ENCODE results near the gene FAM110D.

Gene FAM110D

DNA sequence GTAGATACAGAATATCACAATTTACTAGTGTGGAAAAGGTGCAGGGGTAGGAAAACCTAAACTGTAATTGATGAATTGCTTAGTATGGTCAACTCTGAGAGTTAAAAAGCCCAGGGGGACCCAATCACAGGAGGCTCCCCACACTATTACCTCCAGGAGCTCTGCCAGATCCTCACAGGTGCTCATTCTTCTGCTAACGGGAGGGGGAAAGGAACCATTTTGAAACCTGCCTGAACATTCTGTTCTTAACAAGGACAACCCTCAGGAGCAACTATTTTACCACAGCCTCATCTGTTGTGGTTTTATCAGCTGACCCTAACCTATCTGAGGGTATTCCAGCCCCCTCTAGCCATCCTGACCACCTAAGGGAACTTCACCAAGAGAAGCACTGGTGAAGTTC lies 28.2 kb upstream of the FAM110D start:
- FAIRE-seq = no peak

DNA sequence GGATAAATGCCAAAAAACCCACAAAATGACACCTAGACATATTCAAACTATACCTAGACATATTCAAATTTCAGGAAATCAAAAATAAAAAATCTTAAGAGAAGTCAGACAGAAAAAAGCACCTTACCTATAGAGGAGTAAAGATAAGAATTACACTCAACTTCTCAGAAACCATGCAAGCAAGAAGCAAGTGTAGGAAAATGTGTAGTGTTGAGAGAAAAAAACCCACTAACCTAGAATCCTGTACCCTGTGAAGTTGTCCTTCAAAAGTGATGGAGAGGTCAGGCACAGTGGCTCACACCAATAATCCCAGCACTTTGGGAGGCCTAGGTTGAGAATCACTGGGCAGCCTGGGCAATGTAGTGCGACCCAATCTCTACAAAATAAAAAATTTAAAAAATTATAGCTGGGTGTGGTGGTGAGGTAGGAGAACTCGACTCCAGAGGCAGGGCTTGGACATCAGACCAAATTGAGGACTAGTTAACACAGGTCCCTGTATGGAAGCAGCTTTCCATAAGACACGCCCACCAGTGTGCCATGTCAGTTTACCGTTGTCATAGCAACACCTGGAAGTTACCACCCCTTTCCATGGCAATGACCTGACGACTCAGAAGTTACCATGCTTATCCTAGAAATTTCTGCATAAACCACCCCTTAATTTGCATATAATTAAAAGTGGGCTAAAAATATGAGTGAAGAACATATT lies 26.6 kb upstream of the FAM110D start:
- FAIRE-seq = no peak

DNA sequence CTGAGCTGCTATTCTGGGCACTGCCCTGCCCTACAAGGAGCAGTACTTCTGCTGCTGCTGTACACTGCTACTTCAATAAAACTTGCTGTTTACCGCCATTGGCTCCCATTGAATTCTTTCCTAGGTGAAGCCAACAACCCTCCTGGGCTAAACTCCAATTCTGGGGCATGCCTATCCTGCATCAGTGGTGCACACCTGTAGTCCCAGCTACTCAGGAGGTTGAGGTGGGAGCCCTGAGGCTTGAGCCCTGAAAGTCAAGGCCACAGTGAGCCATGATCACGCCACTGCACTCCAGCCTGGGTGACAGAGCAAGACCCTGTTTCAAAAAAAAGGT lies 26.1 kb upstream of the FAM110D start:
- FAIRE-seq = no peak

DNA sequence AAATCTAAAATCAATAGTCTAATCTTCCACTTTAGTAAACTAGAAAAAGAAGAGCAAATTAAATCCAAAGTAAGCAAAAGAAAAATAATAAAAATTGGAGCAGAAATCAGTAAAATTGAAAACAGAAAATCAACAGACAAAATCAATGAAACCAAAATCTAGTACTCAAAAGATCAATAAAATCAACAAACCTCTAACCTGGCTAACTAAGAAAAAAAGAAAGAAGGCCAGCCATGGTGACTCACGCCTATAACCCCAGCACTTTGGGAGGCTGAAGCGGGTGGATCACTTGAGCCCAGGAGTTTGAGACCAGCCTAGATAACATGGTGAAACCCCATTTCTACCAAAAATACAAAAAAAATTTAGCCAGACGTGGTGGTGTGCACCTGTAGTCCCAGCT lies 24.4 kb upstream of the FAM110D start:
- FAIRE-seq = no peak

DNA sequence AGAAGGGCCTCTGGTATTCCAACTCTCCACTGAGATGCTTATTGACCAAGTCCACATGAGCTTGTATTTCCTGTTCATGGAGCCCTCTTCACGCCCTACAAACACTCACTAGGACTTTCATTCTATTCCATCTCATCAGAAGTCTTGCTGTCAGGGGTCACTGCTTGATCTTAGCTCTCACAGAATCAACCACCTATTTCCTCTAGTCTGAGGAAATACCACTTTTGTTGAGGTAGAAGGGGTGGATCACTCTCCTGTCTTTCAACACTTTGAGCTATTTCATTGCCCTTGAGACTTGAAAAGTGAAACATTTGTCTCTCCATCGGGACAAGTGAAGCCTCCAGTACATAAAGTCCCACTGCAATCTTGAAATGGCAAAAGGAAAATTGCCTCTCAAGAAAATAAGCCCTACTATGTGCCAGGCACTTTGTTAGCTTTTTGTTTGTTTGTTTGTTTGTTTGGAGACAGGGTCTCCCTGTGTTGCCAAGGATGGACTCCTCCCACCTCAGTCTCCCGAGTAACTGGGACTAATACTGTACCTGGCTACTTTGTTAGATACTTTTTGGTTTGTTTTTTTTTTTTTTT lies 19.8 kb upstream of the FAM110D start:
- no peak for FAIRE-seq

DNA sequence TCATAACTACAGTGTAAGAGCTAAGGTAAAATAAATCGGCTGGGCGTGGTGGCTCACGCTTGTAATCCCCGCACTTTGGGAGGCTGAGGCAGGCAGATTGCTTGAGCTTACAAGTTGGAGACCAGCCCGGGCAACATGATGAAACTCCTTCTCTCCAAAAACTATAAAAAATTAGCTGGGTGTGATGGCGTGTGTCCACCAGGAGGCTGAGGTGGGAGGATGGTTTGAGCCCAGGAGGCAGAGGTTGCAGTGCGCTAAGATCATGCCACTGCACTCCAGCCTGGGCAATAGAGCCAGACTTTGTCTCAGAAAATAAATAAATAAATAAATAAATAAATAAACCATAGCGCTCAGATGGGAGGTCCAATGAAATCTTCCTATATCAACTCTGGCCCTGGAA lies 16.7 kb upstream of the FAM110D start:
- FAIRE-seq = no peak

DNA sequence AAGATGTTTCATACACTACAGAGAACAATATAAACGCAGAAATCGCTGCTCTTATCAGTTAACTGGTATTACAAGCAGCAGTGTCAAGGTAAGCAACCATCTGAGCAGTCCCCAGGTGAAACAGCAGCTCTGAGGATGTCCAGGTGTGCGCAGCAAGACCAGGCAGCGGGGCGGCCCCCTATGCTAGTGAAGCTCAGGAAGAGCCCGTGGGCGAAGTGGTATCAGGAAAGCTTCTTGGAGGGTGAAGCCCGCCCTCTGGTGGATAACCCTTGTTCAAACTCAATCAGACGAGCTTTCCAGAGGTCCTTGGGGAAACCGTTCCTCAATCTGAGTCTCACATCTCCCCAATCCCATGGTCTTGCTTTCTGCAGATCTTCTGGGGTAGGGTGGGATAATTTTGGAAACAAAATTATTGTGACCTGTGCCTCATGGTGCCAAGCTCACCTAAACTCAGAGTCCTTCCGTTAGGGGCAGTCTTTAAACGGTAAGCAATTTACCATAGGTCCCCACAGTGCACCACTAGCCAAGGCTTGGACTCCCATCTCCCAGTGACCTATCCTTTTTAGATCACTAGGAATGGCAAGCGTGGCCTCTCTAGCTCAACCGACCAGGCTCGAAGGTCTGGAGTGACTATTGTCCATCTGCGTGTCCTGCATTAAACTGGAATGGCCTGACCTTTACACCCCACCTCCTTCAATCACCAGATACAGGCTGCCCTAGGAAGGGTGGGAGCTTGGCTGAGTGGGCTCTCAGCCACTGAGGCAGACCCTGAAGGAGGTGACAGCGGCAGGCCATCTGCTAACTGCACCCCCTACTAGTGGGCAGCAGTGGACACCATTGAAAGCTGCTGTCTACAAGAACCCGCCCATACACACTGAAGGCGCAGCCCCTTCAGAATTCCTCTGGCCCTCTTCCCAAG lies 13.6 kb upstream of the FAM110D start:
- no peak for FAIRE-seq

DNA sequence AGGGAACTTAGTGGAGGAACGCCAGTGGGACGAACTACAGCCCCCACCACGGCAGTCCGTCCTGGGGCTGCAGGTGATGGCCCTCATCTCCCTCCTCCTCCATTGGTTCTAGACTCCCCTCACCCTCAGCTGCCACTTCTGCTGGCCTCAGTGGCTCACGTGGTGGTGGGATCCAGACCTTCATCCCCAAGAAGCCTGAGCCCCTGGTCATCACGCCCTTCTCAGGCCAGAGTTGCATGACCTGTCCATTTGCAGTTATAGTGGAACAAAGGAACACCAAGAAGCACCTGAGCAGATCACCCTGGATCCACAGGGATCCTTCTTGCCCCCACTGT lies 13.0 kb upstream of the FAM110D start:
- no peak for FAIRE-seq

DNA sequence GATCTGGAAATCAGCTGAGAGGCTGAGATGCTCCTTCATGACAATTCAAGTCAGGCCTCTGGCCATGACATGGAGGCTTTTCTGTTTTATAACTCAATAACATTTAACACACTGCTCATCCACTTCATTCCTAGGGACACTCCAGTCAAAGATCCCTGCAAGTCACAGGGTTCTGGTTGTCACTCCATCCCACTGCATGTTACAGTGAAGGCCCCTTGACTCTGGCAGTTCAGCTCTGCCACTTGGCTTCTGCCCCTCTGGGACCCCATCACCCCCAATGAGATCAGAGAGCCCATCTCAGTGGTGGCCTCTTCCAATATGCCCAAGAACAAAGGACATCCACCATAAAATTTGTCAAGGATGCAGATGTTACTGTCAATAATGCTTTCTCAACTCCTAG lies 10.0 kb upstream of the FAM110D start:
- no peak for FAIRE-seq

DNA sequence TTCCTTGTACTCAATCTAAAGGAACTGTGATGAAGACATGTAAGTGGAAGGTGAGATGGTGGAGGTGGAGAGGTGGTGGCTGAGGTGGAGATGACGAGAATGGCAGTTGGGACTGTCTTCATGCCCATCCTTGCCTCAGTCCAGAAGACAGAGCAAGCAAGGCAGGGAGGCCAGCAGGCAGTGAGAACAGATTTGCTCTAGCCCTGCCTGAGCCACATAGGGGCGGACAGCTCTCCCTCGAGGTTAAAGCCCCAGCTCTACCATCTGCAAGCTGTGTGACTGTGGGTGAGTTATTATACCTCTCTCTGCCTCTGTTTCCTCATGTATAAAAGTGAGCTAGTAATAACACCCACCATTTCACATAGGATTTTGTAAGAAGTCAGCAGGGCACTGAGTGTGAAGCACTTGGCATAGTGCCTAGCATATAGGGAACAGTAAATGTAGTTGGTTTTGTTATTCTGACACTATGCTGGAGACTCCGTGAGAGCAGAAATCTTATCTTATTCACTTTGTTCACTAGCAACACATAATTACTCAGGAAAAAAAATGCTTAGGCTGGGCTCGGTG lies 4.8 kb upstream of the FAM110D start:
- FAIRE-seq = no peak

DNA sequence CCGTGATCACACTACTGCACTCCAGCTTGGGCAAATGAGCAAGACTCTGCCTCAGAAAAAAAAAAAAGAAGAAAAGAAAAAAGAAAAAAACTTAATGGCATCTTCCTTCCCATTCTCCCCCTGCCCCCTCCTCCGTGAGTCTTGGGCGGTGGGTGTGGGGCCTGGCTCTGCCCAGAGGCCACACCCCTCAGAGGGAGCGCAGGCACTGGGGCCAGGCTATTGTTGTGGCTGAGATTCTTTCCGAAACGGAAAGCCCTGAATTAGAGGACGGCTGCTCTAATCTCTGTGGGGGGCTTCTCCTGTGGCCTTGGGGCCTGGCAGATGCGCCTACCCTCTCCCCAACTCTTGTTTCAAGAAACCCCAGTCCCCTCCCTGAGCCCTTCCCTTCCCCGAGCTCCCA lies 4.1 kb upstream of the FAM110D start:
- FAIRE-seq = no peak

DNA sequence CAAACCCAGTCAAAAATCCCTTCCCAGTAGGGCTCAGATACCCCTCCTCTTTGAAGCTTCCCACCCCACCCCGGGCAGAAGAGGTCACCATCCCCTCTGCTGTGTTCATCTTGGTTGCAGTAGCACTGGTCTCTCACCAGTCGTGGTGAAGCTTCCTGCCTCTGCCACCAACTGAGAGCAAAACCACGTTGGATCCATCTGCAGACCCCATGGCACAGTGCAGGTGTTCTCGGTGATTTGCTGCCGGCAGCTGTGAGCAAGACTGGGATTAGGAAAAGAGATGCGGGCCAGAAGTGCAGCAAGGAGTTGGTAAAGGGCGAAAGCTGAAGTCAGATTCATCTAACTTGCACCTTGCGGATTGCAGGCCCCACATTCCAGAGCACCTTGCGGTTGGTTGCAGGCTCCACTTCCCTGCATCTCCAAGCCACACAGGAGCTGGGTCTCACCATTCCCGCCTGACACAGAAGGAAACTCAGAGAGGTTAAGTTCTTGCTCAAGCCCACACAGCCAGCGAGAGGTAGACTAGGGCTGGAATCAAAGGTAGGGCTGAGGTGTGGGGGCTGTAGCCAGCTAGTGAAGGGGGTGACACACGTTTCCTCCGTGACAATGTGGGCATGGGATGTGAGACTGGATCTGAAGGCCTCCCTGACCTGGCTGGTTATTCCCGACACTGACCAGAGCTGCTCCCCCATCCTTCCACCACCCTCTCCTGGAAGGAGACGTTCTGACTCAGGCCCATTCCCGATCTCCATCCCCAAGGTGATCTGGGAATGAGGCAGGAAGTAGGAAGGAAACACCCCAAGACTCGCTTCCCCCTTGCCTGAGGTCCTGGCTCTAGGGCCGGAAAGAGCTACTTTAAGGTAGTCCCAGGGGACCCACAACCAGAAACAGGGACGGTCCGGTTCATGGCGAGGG lies 3.3 kb upstream of the FAM110D start:
- FAIRE-seq = no peak

DNA sequence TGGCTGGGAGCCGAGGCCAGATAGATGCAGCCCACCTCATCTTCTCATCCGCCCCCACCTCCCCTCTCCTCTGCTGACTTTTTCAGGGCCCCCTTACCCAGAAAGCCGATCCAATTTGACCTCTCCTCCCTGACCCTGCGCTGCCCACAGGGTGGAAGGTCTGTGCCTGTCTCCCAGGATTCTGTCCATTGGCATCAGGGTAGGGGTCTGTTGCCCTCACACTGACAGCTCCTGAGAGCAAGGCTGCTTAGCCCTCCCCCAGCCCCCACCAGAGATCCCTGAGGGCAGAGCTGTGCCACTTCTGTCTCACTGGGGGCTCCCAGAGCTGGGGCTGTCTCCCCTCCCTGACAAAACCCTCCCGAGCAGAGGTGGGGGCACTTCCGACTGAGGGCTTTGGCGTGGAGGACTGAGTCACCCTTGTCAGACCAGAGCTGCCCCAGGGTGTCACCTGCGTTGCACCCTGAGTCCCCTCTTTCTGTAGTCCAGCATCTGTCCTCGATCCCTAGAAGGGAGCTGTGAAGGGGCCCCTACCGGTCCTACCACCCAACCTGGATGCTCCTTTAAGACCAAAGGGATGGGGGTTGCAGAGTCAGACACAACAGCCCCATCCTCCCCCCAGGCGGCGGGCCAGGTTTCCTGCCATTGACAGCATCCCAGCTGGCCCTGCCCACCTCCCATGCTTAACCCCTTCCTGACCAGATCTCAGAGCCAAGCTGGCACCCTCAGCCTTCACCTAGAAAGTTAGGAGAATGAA lies 2.4 kb upstream of the FAM110D start:
- FAIRE-seq = no peak

DNA sequence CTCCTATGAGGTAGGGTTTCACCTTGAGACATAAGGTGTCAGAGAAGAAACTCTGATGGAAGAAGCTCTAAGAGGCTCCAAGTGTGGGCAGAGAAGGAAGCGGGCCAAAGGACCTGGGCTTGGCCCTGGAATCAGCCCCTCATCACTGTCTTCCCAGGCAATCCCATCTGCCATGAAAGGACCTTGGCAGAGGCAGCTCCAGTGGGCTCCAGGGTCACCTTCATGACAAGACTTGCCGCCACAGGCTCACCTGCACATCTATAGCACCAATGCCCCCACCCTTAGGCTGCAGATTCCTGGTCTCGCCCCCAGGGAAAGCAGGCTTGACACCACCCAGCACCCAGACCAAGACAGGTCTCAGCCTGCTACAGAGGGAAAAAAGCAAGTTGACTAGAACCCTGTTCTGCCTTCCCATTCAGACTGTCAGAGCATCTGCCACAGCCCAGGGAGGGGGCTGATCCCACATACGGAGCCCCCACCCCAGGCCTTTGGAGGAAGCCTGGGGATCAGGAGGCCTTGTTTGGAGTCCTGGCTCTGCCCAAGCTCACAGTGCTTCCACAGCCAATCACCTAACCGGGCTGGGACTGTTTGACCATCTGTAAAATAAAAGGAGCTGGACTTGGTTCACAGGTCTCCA lies 490 bp upstream of the FAM110D start:
- no peak for FAIRE-seq

DNA sequence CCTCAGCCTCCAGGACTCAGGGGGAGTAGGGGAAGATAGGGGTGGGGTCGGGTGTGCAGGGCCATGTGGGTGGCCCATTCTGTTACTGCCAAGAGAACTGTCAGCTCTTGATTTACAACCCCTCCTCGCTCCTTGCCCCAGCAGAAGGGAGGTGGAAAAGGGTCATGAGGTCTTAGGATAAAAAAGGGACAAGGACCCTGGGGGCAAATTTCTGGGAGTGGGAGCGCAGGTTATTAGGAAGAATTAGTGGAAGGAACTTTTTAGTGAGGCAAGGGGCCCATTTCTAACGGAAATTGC lies 812 bp downstream of the FAM110D start:
- no peak for FAIRE-seq

DNA sequence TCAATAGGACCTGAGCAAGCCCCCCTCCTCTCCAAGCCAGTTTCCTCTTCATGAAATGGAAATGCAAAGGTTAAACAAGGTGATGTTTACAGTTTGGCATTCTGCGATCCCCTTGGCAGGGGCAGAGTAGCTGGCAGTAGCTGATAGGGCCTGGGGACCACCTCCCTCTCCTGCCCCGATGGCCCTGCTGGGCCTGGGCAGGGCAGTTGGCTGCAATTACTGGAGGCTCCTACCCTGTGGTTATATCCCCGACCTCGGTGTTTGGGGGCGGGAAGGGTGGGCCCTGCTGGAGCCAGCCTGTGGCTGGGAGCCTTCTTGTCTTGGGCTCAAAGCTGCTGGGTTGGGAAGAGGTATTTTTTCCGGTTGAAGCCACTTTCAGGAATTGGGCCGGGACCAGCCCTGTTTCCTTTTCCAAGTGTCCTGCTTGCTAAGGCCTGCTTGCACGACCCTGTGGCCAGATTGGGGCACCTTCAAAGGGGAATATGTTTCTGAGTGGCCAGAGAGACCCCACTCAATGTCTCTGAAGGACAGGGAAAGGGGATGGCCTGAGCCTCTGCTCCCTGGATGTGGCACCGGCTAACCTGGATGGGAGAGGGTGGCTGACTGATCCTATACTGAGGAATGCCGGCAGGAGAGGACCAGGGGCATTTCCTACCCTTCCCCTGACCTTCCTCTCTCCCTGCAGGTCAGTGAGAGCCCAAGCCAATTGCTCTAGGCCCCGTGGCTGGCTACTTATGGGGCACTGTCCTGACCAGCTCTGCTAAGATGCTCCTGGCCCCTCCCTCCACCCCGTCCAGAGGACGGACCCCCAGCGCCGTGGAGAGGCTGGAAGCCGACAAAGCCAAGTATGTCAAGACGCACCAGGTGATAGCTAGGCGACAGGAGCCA lies 1.9 kb downstream of the FAM110D start:
- no peak for FAIRE-seq

DNA sequence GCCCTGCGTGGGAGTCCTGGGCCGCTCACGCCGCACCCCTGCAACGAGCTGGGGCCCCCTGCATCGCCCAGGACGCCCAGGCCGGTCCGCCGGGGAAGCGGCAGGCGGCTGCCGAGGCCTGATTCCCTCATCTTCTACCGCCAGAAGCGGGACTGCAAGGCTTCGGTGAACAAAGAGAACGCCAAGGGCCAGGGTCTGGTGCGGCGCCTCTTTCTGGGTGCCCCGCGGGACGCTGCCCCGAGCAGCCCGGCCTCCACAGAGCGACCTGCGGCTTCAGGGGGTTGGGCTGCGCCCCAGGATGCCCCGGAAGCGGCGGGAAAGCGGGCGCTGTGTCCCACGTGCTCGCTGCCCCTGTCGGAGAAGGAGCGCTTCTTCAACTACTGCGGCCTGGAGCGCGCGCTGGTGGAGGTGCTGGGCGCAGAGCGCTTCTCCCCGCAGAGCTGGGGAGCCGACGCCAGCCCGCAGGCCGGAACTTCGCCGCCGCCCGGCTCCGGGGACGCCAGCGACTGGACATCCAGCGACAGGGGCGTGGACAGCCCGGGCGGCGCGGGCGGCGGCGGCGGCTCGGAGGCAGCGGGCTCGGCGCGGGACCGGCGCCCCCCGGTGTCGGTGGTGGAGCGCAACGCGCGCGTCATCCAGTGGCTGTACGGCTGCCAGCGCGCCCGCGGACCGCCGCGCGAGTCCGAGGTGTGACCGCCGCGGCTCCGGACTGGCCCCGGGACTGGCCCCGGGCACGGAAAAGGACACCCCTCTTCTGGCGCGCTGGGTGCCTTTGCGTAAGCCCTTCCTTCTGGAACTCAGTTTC lies 2.7 kb downstream of the FAM110D start:
- no peak for FAIRE-seq

DNA sequence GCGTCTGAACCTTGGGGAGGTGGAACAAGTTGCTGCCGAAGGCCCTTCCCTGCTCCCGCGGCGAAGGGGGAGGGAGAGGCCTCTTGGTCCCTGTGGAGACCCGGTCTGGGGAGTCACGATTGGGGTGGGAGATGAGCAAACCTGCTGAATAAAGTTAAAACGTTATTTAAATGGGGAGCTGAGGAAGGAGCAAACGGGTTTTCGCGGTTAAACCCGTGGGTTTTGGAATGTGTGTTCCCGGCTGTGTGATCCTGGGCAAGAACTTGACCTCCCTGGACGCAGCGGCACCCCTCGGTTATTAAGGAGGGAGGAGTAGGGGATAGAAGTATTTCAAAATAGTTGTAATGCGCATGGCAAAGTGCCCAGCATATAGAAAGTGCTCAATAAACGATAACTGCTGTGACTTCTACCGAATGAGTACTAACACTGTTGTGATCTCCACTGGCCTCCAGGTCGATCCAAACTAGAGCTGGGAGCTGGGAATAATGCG lies 3.4 kb downstream of the FAM110D start:
- FAIRE-seq = no peak

DNA sequence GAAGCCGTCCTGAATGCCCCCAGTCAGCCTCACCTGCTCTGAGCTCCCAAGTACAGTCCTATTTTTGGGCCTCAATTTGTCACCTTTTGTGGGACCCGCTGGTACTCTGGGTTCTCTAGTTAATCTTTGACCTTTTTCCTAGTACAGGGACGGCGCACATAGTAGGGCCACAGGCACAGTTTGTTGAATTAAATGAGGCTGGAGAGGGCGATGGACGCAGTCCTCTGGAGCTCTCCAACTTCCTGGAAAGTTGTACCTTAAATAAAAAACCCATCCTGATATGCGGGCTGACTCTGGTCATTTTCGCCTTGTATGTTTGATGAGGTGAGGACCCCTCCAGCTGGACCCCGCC lies 4.8 kb downstream of the FAM110D start:
- FAIRE-seq = no peak

Data from endometrium (tissue), 2 donors.